CD14-positive monocyte (primary cell): ENCODE measurements around the gene CD247. TPM values are rescaled to one million over a fixed set of nuclear protein-coding genes. Genes with fewer than 3 reads are reported as not detected.
A peak's percentile ranks its signal among the peaks of the same experiment; 100 is the strongest.

ENCODE experiments used
- DNase-seq, 3 donors: peaks; one replicate each; pipeline ENCODE4 v3.0.0-alpha.2; 2011 to 2022
- H2AFZ ChIP-seq: 2 replicates; pipeline ENCODE4 v1.6.0; 2012; ENCODE audit warnings: mild to moderate bottlenecking, low read depth, low read length, inconsistent platforms; ENCODE audit not compliant: insufficient read depth, poor library complexity, severe bottlenecking
- H3K27ac ChIP-seq, 2 donors: 1 replicate in 1 of 2; 2 replicates in 1 of 2; pipeline ENCODE4 v1.5.1; 2012 to 2013; ENCODE audit warnings: low read length in 2 of 2, control low read depth in 1 of 2, inconsistent platforms in 1 of 2, low read depth in 1 of 2, mild to moderate bottlenecking in 1 of 2
- H3K27me3 ChIP-seq, 2 donors: one replicate each; pipeline versions ENCODE4 v1.6.0 to v1.6.1; 2011 to 2013; ENCODE audit warnings: low read length in 2 of 2; ENCODE audit not compliant: control insufficient read depth in 2 of 2, insufficient read depth in 2 of 2
- H3K36me3 ChIP-seq, 2 donors: replicated peaks in 1 of 2; 1 replicate in 1 of 2; 2 replicates in 1 of 2; pipeline versions ENCODE4 v1.5.1 to v1.6.1; 2012 to 2013; ENCODE audit warnings: low read length in 2 of 2, control low read depth in 1 of 2, inconsistent platforms in 1 of 2, mild to moderate bottlenecking in 1 of 2; ENCODE audit not compliant: insufficient read depth in 2 of 2, control insufficient read depth in 1 of 2
- H3K4me1 ChIP-seq, 2 donors: 1 replicate in 1 of 2; 2 replicates in 1 of 2; pipeline versions ENCODE4 v1.5.1 to v1.6.1; 2012 to 2013; ENCODE audit warnings: low read length in 2 of 2, control low read depth in 1 of 2, inconsistent platforms in 1 of 2, mild to moderate bottlenecking in 1 of 2, moderate library complexity in 1 of 2; ENCODE audit not compliant: insufficient read depth in 2 of 2, control insufficient read depth in 1 of 2
- H3K4me2 ChIP-seq: replicated peaks from 2 replicates; pipeline ENCODE3; 2012; ENCODE audit warnings: low read length, moderate library complexity, mild to moderate bottlenecking; ENCODE audit not compliant: poor library complexity, severe bottlenecking; ENCODE audit errors: extremely low read depth
- H3K4me3 ChIP-seq, 3 experiments: fragments of 200-600 bp in 1 of 3; sonication (generic) in 1 of 3; replicated peaks in 1 of 3; 1 replicate in 2 of 3; 2 replicates in 1 of 3; pipeline ENCODE4 v1.5.1; 2011 to 2013; ENCODE audit warnings: low read length in 3 of 3, mild to moderate bottlenecking in 3 of 3, control low read depth in 2 of 3, low read depth in 2 of 3, inconsistent platforms in 1 of 3, moderate library complexity in 1 of 3
- H3K79me2 ChIP-seq: 2 replicates; pipeline ENCODE4 v1.6.0; 2012; ENCODE audit warnings: mild to moderate bottlenecking, control low read depth, inconsistent platforms, low read length, moderate library complexity; ENCODE audit not compliant: insufficient read depth
- H3K9ac ChIP-seq: 2 replicates; pipeline ENCODE4 v1.6.0; 2017; ENCODE audit warnings: low read length, mild to moderate bottlenecking; ENCODE audit not compliant: insufficient read depth, poor library complexity, severe bottlenecking
- H3K9me3 ChIP-seq, 2 donors: replicated peaks in 1 of 2; 1 replicate in 1 of 2; 2 replicates in 1 of 2; pipeline versions ENCODE4 v1.5.1 to v1.6.1; 2012 to 2013; ENCODE audit warnings: low read length in 2 of 2, control low read depth in 1 of 2; ENCODE audit not compliant: control insufficient read depth in 1 of 2, insufficient read depth in 1 of 2
- H4K20me1 ChIP-seq: 2 replicates; pipeline ENCODE4 v1.6.0; 2012; ENCODE audit warnings: mild to moderate bottlenecking, low read length, control low read depth, moderate library complexity; ENCODE audit not compliant: insufficient read depth
- H3K27ac Mint-ChIP-seq, 7 donors: one replicate each; pipeline ENCODE4 v1.8.0; 2020; ENCODE audit warnings: mild to moderate bottlenecking in 7 of 7, mixed read lengths in 7 of 7, moderate library complexity in 6 of 7, inconsistent platforms in 2 of 7
- H3K27me3 Mint-ChIP-seq, 3 donors: one replicate each; pipeline ENCODE4 v1.8.0; 2021 to 2022; ENCODE audit warnings: low read depth in 3 of 3, mild to moderate bottlenecking in 3 of 3, mixed read lengths in 3 of 3, moderate library complexity in 3 of 3, inconsistent platforms in 1 of 3
- H3K36me3 Mint-ChIP-seq, 2 donors: one replicate each; pipeline ENCODE4 v1.8.0; 2020; ENCODE audit warnings: mixed read lengths in 2 of 2, inconsistent platforms in 1 of 2, mild to moderate bottlenecking in 1 of 2
- H3K4me1 Mint-ChIP-seq: one replicate; pipeline ENCODE4 v1.8.0; 2020; ENCODE audit warnings: mild to moderate bottlenecking, mixed read lengths
- H3K4me3 Mint-ChIP-seq, 2 donors: one replicate each; pipeline ENCODE4 v1.8.0; 2020; ENCODE audit warnings: mild to moderate bottlenecking in 2 of 2, mixed read lengths in 2 of 2, moderate library complexity in 1 of 2
- H3K9me3 Mint-ChIP-seq, 7 donors: one replicate each; pipeline ENCODE4 v1.8.0; 2020 to 2022; ENCODE audit warnings: mixed read lengths in 7 of 7, mild to moderate bottlenecking in 6 of 7, moderate library complexity in 6 of 7, inconsistent platforms in 2 of 7
- CTCF ChIP-seq: fragments of 200-600 bp; IDR thresholded peaks from one replicate; pipeline ENCODE4 v1.8.0; 2022; ENCODE audit warnings: antibody characterized with exemption, mild to moderate bottlenecking
- WGBS: methylation state at CpG from one replicate; pipeline ENCODE4 v1.1.5; 2013; ENCODE audit warnings: missing lambda C conversion rate; ENCODE audit not compliant: insufficient coverage; 5-methylcytosine and 5-hydroxymethylcytosine counted together
- intact Hi-C, 2 donors: fragments of 100-400 bp; cut with micrococcal nuclease; formaldehyde crosslinking; loops; one replicate each; pipeline versions ENCODE4 v1.15.0 to v1.15.1; 2023
- polyA plus RNA-seq, 3 donors: library from polyadenylated mRNA; depleted of rRNA in 1 of 3; unstranded in 2 of 3; stranded (reverse) in 1 of 3; fragments of 300-500 nt in 2 of 3; fragments of >200 nt in 1 of 3; fragmentation: Illumina TruSeq in 2 of 3; gene quantifications; 1 replicate in 2 of 3; 2 replicates in 1 of 3; pipeline ENCODE4 v1.2.3, GENCODE V29; 2012 to 2021

Gene CD247
- polyA plus RNA-seq, 3 donors, result 0.29 to 1.8 (median 1.6) TPM

- H3K4me2 ChIP-seq, result no peak overlapping the region
- Mint-ChIP-seq H3K4me3 (peak overlapping the region in 1 of 2 donors; percentile 6), H3K27ac (peak overlapping the region in 1 of 7 donors; percentile 0), H3K4me1 (peaks cover 23% of the 10 kb centered on the region), H3K9me3 (peaks cover 0 to 2% (median 0%) of the 10 kb centered on the region in 7 donors), H3K36me3 (no peaks in the 10 kb centered on the region), H3K27me3 (peaks cover 16 to 24% (median 18%) of the 10 kb centered on the region in 3 donors)
- no peaks in the 10 kb centered on the region for H4K20me1 ChIP-seq
- H3K9ac ChIP-seq, result no peak overlapping the region
- no peak for TF ChIP-seq CTCF
- H3K4me1 ChIP-seq, result peaks cover 11 to 13% of the 10 kb centered on the region in 2 donors
- H3K27ac ChIP-seq, result no peak overlapping the region
- peaks cover 0 to 15% of the 10 kb centered on the region in 2 donors for H3K27me3 ChIP-seq
- DNase-seq, result no peak
- no peaks in the 10 kb centered on the region for H3K9me3 ChIP-seq
- WGBS, result 98% methylated on average over 4 of the region's 4 CpGs
- no peak overlapping the region for H3K4me3 ChIP-seq
- no peaks in the 10 kb centered on the region for H3K36me3 ChIP-seq
- intact Hi-C loops, result loop anchor here (2.0 to 10.0 kb wide), 5 partner anchors 94 to 376 kb away; no protein-coding TSS in a partner anchor
- no peak overlapping the region for H2AFZ ChIP-seq
- H3K79me2 ChIP-seq, result no peaks in the 10 kb centered on the region
Observed at GRCh38 chr1:167440345-167440744, 78.0 kb downstream of the CD247 start.

GRCh38 chr1:167439301-167439988 lies 78.9 kb downstream of the CD247 start:
- no peaks in the 10 kb centered on the region for H3K36me3 Mint-ChIP-seq
- peaks cover 11 to 13% of the 10 kb centered on the region in 2 donors for H3K4me1 ChIP-seq
- no peak overlapping the region for H3K9ac ChIP-seq
- H3K4me3 ChIP-seq, result peak overlapping the region; percentile 2 to 69 (median 22)
- H3K4me3 Mint-ChIP-seq, result peak overlapping the region; percentile 67 to 78
- H3K79me2 ChIP-seq, result no peaks in the 10 kb centered on the region
- peak overlapping the region in 1 of 7 donors; percentile 41 for H3K27ac Mint-ChIP-seq
- no peaks in the 10 kb centered on the region for H3K9me3 ChIP-seq
- no peaks in the 10 kb centered on the region for H4K20me1 ChIP-seq
- 9% methylated on average over 45 of the region's 49 CpGs for WGBS
- no peaks in the 10 kb centered on the region for H3K36me3 ChIP-seq
- peaks cover 23% of the 10 kb centered on the region for H3K4me1 Mint-ChIP-seq
- H3K4me2 ChIP-seq, result peak overlapping the region; percentile 84
- DNase-seq, result peak in 1 of 3 donors; percentile 16
- no peak overlapping the region for H3K27ac ChIP-seq
- TF ChIP-seq CTCF, result peak; percentile 21
- intact Hi-C loops, result no loop called here
- peak overlapping the region; percentile 62 for H2AFZ ChIP-seq
- H3K9me3 Mint-ChIP-seq, result peaks cover 0 to 2% (median 0%) of the 10 kb centered on the region in 7 donors
- H3K27me3 ChIP-seq, result peaks cover 0 to 15% of the 10 kb centered on the region in 2 donors
- peaks cover 16 to 26% (median 18%) of the 10 kb centered on the region in 3 donors for H3K27me3 Mint-ChIP-seq
